ENCODE measurements around the gene SPOCK1.
"Not testable (repeated sequence)": the region's sequence is repeated elsewhere in the genome, so short reads cannot be mapped to it uniquely, and the experiment has no call there.

The SPOCK1 gene

DNA sequence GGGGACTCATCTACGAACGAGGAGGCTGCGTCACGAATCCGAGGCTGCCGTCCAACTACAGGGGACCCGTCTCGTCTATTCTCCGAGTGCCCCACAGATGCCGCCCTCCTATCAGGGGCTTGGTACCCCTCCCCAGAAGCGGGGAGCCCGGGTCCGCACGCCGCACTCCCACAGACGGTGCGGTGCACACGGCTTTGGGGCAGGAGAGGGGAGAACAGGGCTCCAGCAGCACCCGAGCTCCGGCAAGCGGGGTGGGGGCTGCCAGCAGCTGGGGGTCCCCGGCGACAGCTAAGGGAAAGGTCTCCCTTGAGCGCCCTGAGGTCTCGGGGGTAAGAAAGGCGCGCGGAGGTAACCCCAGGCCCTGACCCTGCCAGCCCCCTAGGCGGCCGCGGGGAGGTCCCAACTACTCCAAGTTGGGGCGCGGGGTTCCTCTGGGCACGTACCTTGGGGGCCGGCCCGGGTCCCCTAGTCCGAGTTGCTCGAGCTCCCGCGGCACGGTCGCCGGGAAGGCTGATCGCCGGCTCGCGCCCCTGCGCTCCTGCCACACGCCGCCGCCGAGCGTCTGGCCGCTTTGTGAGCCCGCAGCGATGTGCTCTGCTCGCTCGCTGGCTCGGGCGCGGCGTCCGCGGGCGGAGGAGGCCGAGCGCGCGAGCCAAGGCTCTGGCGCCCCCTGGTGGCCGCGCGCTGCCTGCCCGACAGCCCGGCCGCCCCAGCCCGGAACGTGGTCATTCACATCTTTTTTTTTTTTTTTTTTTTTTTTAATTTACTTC is at the start of gene SPOCK1:
Gene SPOCK1, minus strand, starts transcription at position 591 of the 770 bp plus-strand sequence.
- DNase-seq: peak; percentile 59 to 93

DNA sequence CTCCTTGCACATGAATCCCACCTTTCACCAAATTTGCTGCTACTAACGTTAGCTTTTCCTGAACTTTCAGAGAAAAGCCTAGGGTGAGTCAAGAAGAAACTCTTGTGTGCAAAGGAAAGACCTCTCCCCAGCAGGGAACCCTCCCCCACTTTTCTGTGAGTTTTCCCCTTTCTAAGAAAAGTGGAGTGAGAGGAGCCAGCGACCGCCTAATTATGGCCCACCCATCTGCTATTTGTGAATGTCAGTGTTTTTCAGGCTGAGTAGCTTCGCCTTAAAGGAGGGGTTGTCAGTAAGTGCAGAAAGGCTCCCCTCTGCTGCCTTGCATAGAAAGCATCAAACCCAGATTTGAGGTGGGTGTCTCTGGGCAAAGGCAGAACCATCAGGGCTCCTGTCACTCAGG is 46.8 kb upstream of the SPOCK1 start:
- no peak for DNase-seq

DNA sequence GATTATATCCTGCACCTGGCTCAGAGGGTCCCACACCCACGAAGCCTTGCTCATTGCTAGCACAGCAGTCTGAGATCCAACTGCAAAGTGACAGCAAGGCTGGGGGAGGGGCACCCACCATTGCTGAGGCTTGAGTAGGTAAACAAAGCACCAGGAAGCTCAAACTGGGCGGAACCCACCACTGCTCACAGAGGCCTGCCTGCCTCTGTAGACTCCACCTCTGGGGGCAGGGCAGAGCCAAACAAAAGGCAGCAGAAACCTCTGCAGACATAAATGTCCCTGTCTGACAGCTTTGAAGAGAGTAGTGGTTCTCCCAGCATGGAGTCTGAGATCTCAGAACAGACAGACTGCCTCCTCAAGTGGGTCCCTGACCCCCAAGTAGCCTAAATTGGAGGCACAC is 36.3 kb upstream of the SPOCK1 start:
- not testable (repeated sequence) for DNase-seq

DNA sequence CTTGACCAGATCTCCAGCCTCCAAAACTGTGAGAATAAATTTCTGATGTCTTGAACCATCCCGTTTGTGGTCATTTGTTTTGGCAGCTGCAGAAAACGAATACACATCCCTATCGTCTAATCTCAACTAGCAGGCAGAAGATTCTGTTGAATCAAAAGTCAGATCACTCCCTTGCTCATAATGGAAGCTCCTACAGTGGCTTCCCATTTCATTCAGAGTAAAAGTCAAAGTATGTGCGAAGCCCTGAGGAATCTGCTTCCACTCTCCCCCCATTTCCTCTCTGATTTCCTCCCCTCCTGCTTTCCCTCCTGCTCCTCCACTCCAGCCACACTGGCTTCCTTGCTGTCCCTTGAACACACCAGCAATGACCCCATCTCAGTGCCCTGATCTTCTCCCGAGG is 34.8 kb upstream of the SPOCK1 start:
- DNase-seq: no peak

DNA sequence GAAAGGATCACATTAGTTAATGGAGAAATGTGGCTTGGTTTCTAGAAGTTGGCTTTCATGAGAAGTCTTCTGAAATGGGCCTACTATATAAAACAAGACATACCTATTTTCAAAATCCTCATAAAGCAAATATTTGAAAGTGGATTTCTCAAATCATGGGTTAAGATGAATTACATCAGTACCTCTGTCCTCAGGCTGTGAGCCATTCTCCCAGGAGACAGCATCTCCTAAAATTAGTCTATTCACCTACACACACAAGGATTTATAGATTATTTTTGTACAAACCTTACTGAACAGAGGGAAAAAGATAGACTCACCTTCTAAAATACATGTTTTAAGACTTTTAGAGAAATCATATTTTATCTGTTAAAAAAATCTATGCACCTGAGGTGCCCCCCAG is 32.1 kb upstream of the SPOCK1 start:
- DNase-seq: no peak

DNA sequence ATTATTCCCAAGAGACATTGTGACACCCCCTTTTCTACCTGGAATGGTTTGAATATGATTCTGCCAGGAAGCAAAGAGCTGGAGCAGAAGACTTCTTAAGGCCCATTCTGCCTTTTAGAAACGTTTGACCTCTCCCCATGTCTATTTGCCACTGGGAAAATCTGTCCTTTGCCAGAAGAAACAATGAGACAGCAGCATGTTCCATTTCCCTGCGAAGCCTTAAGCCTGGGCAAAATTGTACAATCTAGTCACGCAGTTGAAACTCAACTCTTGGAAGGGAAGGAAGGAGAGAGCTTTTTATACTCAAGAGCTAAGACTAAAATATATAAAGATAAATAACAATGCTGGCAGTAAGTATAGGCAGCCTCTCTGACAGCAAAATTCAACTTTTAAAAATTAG is 22.1 kb upstream of the SPOCK1 start:
- no peak for DNase-seq

DNA sequence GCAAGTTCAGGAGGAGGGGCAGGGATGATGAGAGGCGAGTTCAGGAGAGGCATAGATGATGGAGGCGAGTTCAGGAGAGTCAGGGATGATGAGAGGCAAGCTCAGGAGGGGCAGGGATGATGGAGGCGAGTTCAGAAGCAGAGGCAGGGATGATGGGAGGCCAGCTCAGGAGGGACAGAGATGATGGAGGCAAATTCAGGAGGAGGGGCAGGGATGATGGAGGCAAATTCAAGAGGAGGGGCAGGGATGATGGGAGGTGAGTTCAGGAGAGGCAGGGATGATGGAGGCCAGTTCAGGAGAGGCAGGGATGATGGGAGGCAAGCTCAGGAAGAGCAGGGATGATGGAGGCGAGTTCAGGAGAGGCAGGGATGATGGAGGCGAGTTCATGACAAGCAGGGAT is 17.8 kb upstream of the SPOCK1 start:
- DNase-seq: no peak

DNA sequence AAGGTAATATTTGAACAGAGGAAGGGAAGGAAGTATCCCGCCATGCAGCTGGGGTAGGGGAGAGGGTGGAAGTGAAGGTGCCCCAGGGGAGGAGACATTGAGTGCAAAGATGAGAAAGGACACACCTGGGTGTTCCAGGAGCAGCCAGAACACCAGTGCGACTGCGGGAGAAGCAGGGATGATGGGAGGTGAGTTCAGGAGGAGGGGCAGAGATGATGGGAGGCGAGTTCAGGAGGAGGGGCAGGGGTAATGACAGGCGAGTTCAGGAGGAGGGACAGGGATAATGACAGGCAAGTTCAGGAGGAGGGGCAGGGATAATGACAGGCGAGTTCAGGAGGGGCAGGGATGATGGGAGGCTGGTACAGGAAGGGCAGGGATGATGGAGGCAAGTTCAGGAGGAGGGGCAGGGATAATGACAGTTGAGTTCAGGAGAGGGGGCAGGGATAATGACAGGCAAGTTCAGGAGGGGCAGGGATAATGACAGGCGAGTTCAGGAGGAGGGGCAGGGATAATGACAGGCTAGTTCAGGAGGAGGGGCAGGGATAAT is 17.2 kb upstream of the SPOCK1 start:
- DNase-seq: peak; percentile 40 to 59

DNA sequence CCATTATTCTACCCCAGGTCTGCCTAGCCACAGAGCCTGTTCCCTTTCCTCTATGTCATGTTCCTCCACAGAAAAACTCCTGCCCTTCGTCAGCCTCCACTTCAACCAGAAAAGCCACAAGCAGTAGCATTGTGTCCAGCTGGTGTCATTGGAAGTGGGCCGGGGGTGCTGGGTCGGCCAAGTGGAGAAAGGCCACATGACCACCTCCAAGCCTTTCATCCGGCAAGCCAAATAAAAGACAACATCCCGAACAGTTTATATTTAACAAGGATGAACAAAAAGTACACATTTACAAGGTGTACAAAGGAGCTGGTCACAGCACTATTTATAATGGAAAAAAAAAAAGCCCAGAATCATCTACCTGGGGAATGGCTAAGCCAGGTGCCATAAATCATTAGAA is 16.1 kb upstream of the SPOCK1 start:
- DNase-seq: no peak

DNA sequence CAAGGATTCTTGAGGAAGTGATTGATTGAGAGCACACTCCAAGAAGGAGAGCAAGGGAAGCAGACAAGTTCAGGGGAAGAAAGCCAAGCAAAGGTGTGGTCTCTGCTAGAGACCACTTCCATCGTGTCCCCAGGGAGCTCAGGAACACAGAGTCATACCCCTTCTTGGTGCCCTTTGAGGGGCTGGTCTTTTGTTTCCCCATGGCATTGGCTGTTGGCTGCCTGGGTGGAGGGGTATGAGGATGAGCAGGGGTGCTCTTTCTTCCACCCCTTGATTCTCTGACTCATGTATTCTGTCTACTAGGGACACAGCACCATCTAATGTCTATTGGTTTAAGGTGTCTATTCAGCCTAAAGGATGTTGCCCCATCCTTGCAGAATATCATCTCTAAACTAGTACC is 11.5 kb upstream of the SPOCK1 start:
- no peak for DNase-seq

DNA sequence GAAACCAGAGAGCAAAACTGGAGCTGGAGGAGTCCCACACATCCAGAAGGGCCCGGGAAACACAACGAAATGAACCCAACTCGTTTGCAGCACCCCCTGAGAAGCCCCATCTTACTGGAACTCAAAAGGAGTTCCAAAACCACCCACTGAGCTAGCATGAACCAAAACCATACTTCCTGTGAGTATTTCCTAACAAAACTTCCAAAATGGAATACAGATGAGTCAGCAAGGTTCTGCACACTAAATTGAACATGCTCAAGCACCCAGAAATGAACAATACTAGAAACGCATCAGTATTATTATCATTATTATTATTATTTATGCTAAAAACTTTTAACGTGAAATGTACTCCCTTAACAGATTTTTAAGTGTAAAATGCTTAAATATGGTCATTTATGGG is 8.0 kb upstream of the SPOCK1 start:
- no peak for DNase-seq

DNA sequence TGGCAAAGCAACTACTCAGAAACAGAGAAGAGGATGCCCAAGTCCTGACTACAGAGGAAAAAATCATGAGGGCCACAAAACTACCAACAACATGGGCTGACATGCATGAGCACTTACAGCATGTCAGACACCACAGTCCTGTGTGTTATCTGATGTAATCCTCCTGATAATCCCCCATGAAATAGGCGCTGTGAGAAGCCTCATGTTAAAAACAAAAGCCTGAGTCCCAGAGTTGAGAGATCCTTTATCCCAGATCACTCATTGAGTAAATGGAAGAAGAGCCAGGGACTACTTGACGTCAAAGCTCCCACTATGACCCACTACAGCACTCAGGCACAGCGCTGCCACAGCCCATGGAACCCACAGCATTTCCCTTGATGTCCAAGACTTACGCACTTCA is 7.2 kb upstream of the SPOCK1 start:
- DNase-seq: no peak

DNA sequence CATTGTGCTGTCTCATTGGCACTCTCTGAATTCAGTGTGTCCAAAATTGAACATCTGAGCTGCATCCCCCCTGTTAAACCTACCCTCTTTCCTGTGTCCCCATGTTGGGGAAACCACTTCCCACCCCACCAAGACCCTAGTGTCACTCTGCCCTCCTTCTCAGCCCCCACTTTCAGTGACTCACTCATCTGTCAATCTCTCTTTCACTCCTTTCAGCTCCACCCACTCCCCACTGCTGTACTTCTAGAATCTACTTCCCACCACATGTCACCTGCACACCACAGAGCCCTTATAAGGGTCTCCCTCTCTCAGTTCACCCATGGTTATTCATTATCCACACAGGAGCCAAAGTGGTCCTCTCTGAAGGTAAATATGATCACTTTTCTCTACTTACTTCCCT is 5.8 kb upstream of the SPOCK1 start:
- no peak for DNase-seq

DNA sequence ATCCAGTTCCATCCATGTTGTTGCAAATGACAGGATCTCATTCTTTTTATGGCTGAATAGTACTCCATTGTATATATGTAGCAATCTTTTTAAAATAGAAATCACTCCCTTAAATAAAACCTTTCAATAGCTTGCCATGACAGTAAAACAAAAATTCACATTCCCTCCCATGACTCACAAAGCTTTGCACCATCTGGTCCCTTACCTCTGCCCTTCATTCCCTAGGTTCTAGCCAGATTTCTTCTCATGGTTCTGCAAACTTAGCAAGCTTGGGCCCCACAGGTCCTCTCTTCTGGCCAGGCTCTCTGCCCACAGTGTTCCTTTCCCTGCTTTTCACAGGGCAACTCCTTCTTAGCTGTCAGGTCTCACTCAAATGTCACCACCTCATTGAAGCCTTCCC is 4.3 kb upstream of the SPOCK1 start:
- no peak for DNase-seq

DNA sequence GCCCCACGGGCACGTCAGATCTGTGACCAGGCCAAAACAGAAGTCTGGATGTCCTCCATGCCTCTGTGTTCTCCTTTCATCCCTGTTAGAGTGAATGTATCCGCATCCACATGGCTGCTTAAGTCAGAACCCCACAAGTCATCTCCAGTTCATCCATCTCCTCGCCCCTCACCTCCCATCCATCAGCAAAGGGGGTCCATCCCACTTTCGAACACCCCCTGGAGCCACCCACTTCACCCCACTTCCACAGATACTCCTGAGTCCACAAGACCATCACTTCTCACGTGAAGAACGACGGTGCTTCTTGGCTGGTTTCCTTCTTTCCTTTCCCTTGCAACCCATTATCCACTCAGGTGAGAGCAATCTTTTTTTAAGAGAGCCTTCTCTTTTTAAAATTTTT is 3.5 kb upstream of the SPOCK1 start:
- DNase-seq: no peak

DNA sequence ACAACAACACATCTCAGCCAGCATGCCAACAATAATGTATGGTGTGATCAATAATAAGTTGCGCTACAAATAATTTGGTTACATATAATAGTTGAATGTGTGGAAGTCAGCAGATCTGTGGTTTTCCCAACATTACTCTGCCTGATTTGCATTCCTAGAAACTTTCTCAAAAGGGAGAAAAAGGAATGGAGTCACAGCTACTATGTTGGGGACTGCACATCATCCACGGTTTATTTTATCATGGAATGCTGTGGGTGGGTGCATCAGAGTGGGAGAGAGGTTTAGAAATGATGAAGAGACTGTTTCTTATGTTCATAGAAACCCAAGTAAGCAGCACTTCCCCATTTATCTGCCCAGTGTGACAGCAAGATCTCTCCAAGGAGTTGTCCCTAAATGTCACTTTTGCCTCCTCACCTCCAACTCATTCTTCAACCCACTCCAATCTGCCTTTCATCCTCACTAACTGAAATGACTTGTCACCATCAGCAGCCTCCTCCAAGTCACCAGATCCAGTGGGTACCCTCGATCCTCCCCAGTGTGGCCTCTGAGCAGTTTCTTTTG is 2.8 kb upstream of the SPOCK1 start:
- no peak for DNase-seq

DNA sequence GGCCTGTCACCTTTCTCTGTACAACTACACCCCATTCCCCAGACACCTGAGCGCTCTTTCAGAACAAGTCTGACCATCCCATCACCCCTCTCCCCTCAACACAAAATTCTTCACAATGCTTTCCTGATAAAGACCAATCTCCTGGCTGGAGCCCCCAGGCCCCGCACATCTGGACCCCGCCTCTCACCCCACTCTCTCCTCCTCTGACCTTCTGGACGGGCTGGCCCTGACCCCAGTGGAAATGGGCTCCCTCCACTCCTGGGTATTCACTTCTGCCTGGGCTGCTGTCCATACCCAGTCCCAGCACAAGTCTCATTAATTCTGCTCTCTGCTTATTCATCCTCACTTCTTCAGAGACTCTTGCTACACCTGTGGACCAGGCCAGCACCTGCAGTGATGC is 2.1 kb upstream of the SPOCK1 start:
- no peak for DNase-seq

DNA sequence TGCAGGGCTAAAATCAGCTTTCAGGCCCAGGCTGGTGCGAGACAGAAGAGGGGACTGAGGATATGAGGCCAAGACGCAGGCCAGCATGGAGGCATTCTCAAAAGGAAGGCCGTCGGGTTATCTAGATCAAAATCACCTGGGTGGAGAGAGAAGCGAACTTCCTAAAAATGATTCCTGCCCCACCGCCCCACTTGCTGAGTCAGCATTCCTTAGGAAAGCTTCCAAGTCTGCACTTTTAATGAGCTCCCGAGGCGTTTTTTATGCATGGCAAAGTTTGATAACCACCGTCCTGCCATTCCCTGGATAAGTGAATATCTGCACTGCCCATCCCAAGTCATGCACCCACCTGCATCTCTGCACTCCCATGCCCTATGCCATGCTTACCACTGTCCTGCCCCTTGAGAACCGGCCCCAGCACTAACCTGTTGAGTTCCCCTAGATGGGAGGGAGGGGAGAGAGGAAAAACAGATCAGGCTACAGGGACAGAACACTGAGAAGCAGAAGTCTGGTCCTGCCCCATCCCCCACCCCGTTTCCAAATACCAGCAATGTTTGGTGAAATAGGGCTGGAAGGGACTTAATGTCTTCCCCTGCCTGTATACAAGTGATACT is 1.6 kb upstream of the SPOCK1 start:
- no peak for DNase-seq

DNA sequence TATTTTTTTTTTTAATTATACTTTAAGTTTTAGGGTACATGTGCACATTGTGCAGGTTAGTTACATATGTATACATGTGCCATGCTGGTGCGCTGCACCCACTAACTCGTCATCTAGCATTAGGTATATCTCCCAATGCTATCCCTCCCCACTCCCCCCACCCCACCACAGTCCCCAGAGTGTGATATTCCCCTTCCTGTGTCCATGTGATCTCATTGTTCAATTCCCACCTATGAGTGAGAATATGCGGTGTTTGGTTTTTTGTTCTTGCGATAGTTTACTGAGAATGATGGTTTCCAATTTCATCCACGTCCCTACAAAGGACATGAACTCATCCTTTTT is 351 bp upstream of the SPOCK1 start:
- DNase-seq: not testable (repeated sequence)

DNA sequence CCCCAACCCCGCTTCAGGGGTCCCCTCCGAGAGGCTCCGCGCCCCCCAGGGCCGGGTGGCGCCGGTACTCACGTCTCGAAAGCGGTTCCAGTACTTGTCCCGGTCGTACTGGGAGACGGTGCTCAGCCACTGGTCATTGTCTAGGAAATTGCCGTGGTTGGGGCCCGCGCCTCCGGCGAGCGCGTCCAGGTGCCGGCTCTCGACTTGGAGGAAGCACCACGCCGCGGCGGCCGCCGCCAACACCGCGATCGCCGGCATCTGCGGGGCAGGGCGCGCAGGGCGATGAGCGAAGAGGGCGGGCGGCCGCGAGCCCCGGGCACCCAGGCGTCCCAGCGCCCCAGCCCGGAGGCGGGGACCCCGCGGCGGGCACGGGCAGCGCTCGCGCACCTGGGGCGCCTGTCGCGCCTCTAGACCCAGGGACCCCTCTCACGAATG is 808 bp downstream of the SPOCK1 start:
- DNase-seq: peak in 1 of 2 experiments; percentile 69

DNA sequence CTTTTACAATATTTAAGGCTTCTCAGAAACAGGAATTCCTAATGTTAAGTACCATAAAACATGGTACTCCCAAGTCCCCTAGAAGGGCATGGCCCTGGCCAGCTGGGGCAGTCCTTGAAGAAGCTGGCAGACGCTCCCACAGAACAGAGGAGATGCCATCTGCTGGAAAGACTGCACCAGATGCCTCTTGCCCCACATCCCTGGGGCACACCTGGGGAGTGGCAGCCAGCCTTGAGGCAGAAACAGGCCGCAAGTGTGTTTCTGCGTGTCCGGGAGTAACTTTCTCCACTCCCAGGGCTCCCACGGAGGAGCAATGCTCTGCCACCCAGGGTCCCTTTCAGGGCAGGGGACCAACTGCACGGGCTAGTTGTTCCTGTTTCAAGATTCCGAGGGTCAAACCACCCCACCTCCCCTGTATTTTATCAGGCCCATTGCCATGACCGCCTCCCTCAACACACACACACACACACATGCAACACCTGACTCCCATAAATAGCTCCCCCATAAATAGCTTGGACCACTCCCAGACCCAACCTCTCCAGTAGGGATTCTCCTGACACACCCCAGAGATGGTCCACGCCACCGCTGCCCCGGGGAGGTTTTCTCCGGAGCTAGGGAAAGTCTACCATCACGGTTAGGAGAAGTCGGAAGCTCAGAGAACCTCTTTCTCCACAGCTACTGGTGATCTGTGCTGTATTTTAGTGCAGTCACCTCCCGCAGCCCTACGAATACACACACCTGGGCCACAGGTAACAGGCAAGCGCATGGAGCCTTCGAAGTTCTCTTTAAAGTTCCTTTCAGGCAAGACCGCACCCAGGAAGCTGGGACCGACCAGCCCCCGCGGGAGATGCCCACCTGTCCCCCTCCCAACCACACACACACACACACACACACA is 1.5 kb downstream of the SPOCK1 start:
- DNase-seq: peak; percentile 64 to 72

DNA sequence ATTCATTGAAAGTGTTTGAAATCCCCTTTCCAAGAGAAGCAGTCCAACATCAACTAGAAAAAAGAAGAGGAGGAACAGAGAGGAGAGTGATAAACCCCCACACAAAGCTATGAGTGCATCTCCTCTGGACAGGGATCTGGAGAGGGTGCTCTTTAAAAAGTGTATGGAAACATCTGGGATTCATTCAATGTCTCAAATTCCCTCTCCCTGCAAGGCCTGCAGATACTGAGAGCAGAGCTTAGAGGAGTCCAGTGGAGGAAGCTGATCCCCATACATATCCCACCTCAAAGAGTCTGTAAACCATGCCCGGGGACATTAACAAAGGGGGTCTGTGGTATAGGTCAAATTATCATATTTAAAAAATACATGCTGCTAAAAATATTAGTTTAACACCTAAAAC is 2.2 kb downstream of the SPOCK1 start:
- peak in 1 of 2 experiments; percentile 13 for DNase-seq

DNA sequence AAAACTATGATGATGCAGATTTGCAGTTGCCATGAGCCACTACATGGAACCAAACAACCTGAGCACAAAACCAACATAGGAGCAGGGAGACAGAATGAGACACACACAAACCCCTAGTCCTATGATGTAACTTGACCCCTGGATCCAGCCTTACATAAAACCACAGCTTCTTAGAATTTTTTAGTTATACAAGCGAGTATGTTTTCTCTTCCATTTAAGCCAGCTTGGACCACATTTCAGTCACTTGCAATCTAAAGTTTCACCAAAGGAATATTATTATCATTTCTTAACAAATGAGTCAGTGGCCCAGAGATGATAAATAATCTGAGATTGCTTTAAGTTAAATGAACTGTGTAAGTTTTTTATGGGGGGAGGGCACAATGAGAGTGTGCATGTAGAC is 6.8 kb downstream of the SPOCK1 start:
- no peak for DNase-seq

Data from NCI-H526 (cell line).